HepG2 (cell line): Measurements from ENCODE around the gene CNTRL. TPM values are rescaled to one million over a fixed set of nuclear protein-coding genes. Genes with fewer than 3 reads are reported as not detected.

ENCODE experiments used
- ATAC-seq: fragments of 200-7000 bp; cut with Tn5 transposase; 3 replicates; pipeline ENCODE4 v1.9.1; 2020; ENCODE audit warnings: mild to moderate bottlenecking, moderate library complexity
- BruUV-seq: library from RNA; stranded (reverse); fragments of 400-500 nt; replicated peaks from 2 replicates; lab custom pipeline; 2021; lab: Mats Ljungman, UMichigan
- CTCF ChIA-PET: fragments of 300-600 bp; formaldehyde crosslinking; extraction: SDS; loops from one replicate; lab custom pipeline; 2021; ENCODE audit warnings: low total read pairs, inconsistent platforms, low intra/inter-chr PET ratio; lab: Yijun Ruan, JAX
- POLR2A ChIA-PET: fragments of 350-600 bp; sonication (Branson Sonifier 250); formaldehyde crosslinking; loops from one replicate; lab custom pipeline; 2020; ENCODE audit warnings: antibody characterized with exemption, inconsistent platforms; lab: Yijun Ruan, JAX
- DNase-seq: peaks from one replicate; pipeline ENCODE4 v3.0.0-alpha.2; 2015; ENCODE audit warnings: low spot score
- FAIRE-seq: peaks from 3 replicates; lab custom pipeline; 2011; peaks lifted over from hg19 to GRCh38; lab: Jason Lieb, UNC
- H2AFZ ChIP-seq: one replicate; pipeline ENCODE4 v1.6.1; 2011; ENCODE audit warnings: low read length, inconsistent platforms
- H3K27ac ChIP-seq: fragments of 300-600 bp; 3 replicates; pipeline ENCODE4 v1.8.0; 2011; ENCODE audit warnings: mixed run types, mild to moderate bottlenecking, mixed read lengths, low read length, inconsistent platforms; ENCODE audit not compliant: insufficient read depth; ENCODE audit errors: extremely low read length
- H3K27me3 ChIP-seq, 2 experiments: fragments of 200-600 bp in 1 of 2; 2 replicates in 1 of 2; 3 replicates in 1 of 2; pipeline versions ENCODE4 v1.6.0 to v1.8.0; 2011; ENCODE audit warnings: low read length in 2 of 2, mild to moderate bottlenecking in 2 of 2, moderate library complexity in 2 of 2, inconsistent platforms in 1 of 2; ENCODE audit not compliant: insufficient read depth in 2 of 2, control insufficient read depth in 1 of 2
- H3K36me3 ChIP-seq, 2 experiments: fragments of 200-600 bp in 1 of 2; replicated peaks in 1 of 2; 2 replicates in 1 of 2; 3 replicates in 1 of 2; pipeline versions ENCODE4 v1.5.1 to v1.8.0; 2011; ENCODE audit warnings: low read length in 2 of 2, inconsistent platforms in 1 of 2; ENCODE audit not compliant: insufficient read depth in 2 of 2, control insufficient read depth in 1 of 2
- H3K4me1 ChIP-seq: 2 replicates; pipeline ENCODE4 v1.5.1; 2012; ENCODE audit warnings: low read length, inconsistent platforms; ENCODE audit not compliant: insufficient read depth
- H3K4me2 ChIP-seq: 2 replicates; pipeline ENCODE4 v1.6.0; 2011; ENCODE audit warnings: low read depth, low read length, inconsistent platforms
- H3K4me3 ChIP-seq, 3 experiments: fragments of 200-600 bp in 1 of 3; sonication (generic), shearing (Covaris generic) in 1 of 3; replicated peaks in 1 of 3; 2 replicates each; pipeline ENCODE4 v1.5.1; 2011 to 2016; ENCODE audit warnings: low read length in 3 of 3, inconsistent platforms in 2 of 3, low read depth in 2 of 3, mild to moderate bottlenecking in 2 of 3, control low read depth in 1 of 3, mixed read lengths in 1 of 3; ENCODE audit not compliant: insufficient read depth in 1 of 3
- H3K79me2 ChIP-seq: one replicate; pipeline ENCODE4 v1.6.1; 2011; ENCODE audit warnings: low read length, inconsistent platforms; ENCODE audit not compliant: insufficient read depth
- H3K9ac ChIP-seq: 2 replicates; pipeline ENCODE4 v1.6.0; 2011; ENCODE audit warnings: mild to moderate bottlenecking, low read depth, low read length, inconsistent platforms; ENCODE audit not compliant: insufficient read depth
- H3K9me3 ChIP-seq: 2 replicates; pipeline ENCODE4 v1.5.1; 2012; ENCODE audit warnings: mild to moderate bottlenecking, low read length
- H4K20me1 ChIP-seq: 2 replicates; pipeline ENCODE4 v1.6.0; 2011; ENCODE audit warnings: inconsistent platforms, mild to moderate bottlenecking, low read length, moderate library complexity; ENCODE audit not compliant: insufficient read depth
- JUNB ChIP-seq: sonication (generic); formaldehyde crosslinking; IDR thresholded peaks from 2 replicates; pipeline ENCODE4 v1.8.0; 2022; ENCODE audit warnings: missing genetic modification reagents, mild to moderate bottlenecking, borderline replicate concordance
- MED8 ChIP-seq: sonication (generic); formaldehyde crosslinking; IDR thresholded peaks from 2 replicates; pipeline ENCODE4 v1.8.1; 2023; ENCODE audit warnings: mild to moderate bottlenecking, missing genetic modification reagents; ENCODE audit not compliant: insufficient replicate concordance
- ZNF672 ChIP-seq: sonication (generic); formaldehyde crosslinking; IDR thresholded peaks from 2 replicates; pipeline ENCODE4 v1.8.1; 2022; ENCODE audit warnings: missing genetic modification reagents
- WGBS: methylation state at CpG from one replicate; pipeline ENCODE4 v1.1.6; 2017; ENCODE audit warnings: low lambda C conversion rate; 5-methylcytosine and 5-hydroxymethylcytosine counted together
- in situ Hi-C: cut with HindIII; loops from 2 replicates; pipeline ENCODE4 v1.10.0; 2017; ENCODE audit warnings: low pct_unique_long_range_greater_than_20kb; ENCODE audit not compliant: extremely low pct_ligation_motif_present
- intact Hi-C: fragments of 100-400 bp; cut with micrococcal nuclease; formaldehyde crosslinking; loops from one replicate; pipeline ENCODE4 v1.10.0; 2022; ENCODE audit not compliant: unreplicated experiment
- polyA plus RNA-seq, 8 experiments: library from polyadenylated mRNA; depleted of rRNA in 3 of 8; stranded (reverse) in 7 of 8; unstranded in 1 of 8; fragments of >200 nt; fragmentation: Illumina TruSeq in 4 of 8; extraction: Trizol in 4 of 8; gene quantifications; 2 replicates each; pipeline versions ENCODE4 v1.2.1 to v1.2.3, GENCODE V29; 2011 to 2016; ENCODE audit warnings: low read depth in 4 of 8, missing spikeins in 1 of 8, mixed read lengths in 1 of 8; ENCODE audit not compliant: insufficient read depth in 1 of 8
- total RNA-seq, 5 experiments: library from RNA; depleted of rRNA; stranded (reverse); fragments of >200 nt; fragmentation: Illumina TruSeq; extraction: Trizol; gene quantifications; 2 replicates each; pipeline ENCODE4 v1.2.3, GENCODE V29; 2016; ENCODE audit warnings: low read depth in 1 of 5
- TF ChIP-seq, protein P1 (sequence below): sonication (generic); formaldehyde crosslinking; IDR thresholded peaks from 2 replicates; pipeline ENCODE4 v1.4.0; 2020; ENCODE audit warnings: missing genetic modification reagents, borderline replicate concordance

The CNTRL gene
- total and polyA plus RNA-seq, 2 of the 13 experiments (the other 11 are each of a cell fraction or from before 2014, with no cell fraction given): 7.5 to 11.8 TPM

DNA sequence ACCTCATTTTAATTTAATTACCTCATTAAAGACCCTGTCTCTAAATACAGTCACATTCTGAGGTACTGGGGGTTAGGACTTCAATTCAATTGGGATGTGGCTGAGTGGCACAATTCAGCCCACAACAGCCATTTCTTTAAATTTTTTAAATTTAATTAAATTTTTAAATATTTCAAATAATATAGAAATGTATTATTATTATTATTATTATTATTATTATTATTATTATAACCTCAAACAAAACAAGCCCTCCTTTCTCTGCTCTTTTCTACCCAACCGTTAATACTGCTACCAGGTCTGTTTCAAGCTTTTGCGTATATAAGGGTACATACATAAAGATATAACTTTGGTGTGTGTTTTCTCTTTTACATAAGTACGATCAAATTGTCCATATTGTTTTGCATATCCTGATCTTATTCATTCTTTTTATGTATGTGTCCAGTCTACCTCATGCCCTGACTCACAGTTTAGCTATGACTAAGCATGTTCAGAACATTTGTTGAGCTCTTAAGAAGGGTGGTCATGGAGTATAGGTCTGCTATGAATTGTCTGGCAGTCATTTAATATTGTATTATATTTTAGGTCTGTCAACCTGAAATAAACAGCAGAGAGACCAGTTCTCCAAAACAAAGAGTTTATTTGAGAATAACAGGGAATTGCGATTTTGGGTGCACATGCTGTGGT lies 143.0 kb downstream of the CNTRL start (continued):
- TF ChIP-seq, protein P1, sequence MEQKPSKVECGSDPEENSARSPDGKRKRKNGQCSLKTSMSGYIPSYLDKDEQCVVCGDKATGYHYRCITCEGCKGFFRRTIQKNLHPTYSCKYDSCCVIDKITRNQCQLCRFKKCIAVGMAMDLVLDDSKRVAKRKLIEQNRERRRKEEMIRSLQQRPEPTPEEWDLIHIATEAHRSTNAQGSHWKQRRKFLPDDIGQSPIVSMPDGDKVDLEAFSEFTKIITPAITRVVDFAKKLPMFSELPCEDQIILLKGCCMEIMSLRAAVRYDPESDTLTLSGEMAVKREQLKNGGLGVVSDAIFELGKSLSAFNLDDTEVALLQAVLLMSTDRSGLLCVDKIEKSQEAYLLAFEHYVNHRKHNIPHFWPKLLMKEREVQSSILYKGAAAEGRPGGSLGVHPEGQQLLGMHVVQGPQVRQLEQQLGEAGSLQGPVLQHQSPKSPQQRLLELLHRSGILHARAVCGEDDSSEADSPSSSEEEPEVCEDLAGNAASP (CRISPR knock-in tag): no peak
- no peak for TF ChIP-seq ZNF672 (CRISPR knock-in tag)
- TF ChIP-seq, all 625 proteins: peak for 0

DNA sequence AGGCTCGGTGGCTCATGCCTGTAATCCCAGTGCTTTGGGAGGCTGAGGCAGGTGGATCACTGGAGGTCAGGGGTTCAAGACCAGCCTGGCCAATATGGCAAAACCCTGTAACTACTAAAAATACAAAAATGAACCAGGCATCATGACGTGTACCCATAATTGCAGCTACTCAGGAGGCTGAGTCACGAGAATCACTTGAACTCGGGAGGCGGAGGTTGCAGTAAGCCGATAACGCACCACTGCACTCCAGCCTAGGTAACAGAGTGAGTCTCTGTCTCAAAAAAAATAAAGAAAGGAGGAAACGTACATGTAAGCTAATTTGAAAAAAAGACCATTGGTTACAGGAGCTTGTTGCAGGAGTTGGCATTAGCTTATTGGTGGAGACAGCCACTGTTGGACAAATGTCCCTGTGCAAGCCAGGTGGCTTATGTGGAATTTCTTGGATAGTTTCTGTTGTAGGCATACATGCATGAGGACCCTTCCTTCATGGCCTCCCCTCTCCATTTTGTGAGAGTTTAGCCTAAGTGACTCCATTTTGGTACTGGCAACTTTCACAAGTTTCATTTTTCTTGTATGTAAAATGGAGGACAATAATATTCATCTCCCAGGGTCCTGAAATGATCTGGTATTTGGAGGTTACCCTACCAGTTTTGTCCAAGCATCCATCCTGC lies 143.7 kb downstream of the CNTRL start:
- ChIA-PET CTCF (no interaction called here), POLR2A (no interaction called here)
- in situ Hi-C loops: no loop called here
- Histone ChIP-seq H3K9ac (no peak overlapping the region), H3K79me2 (no peaks in the 10 kb centered on the region), H3K9me3 (no peaks in the 10 kb centered on the region)
- FAIRE-seq (no peak), DNase-seq (no peak)
- TF ChIP-seq JUNB (CRISPR knock-in tag) (no peak), MED8 (no peak)
- TF ChIP-seq, all 625 proteins: peak for 0
- Histone ChIP-seq H3K27ac (no peak overlapping the region), H3K27me3 (no peaks in the 10 kb centered on the region; a peak in 1 of 5 replicates), H3K4me2 (no peak overlapping the region), H3K4me1 (peaks cover 6% of the 10 kb centered on the region), H3K36me3 (no peaks in the 10 kb centered on the region), H4K20me1 (no peaks in the 10 kb centered on the region), H2AFZ (no peak overlapping the region), H3K4me3 (no peak overlapping the region)
- intact Hi-C loops: no loop called here
- 61% methylated on average over 8 of the region's 8 CpGs for WGBS
- BruUV-seq: no TSS peak
- ATAC-seq: no peak
